Activated CD4-positive, alpha-beta T cell treated with anti-CD3 and anti-CD28 coated beads, Interleukin-2, Interleukin-4, amounts not matched to agents 100 ng/mL and 50 ng/mL, durations not matched to agents 16 hours and 8 hours (primary cell): ENCODE results near the gene FUOM.
"Not testable (repeated sequence)": the region's sequence is repeated elsewhere in the genome, so short reads cannot be mapped to it uniquely, and the experiment has no call there.

Source experiments
- DNase-seq: peaks from one replicate; pipeline ENCODE4 v3.0.0-alpha.2; 2020; ENCODE audit warnings: low spot score

FUOM gene

DNA sequence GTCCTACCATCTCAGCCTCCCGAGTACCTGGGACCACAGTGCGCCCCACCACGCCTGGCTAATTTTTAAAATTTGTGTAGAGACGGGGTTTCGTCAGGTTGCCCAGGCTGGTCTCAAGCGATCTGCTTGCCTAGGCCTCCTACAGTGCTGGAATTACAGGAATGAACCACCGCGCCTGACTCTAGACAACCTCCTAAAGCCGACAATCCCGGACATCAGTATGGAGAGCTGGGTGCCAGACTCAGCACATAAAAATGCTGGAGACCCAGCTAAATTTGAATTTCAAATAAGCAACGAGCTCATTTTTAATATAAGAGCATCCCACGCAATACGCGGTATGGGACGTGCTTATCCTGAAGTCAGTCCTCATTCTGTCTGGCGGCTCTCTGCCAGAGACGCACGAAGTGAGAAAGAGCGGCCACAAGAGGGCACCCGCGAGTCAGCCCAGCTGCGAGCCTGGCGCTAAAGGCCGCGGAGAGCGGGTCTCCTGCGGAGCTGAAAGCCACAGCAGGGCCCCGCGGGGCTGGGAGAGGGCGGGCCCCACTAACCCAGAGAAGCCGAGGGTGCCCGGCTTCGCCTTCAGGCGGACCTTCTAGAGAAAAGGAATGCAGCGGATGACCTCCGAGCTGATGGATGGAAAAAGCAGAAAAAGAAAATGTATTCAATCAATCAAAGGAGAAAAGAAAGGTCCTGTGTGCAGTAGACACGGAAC, 28.2 kb downstream of the FUOM start:
- DNase-seq: peak; percentile 86

DNA sequence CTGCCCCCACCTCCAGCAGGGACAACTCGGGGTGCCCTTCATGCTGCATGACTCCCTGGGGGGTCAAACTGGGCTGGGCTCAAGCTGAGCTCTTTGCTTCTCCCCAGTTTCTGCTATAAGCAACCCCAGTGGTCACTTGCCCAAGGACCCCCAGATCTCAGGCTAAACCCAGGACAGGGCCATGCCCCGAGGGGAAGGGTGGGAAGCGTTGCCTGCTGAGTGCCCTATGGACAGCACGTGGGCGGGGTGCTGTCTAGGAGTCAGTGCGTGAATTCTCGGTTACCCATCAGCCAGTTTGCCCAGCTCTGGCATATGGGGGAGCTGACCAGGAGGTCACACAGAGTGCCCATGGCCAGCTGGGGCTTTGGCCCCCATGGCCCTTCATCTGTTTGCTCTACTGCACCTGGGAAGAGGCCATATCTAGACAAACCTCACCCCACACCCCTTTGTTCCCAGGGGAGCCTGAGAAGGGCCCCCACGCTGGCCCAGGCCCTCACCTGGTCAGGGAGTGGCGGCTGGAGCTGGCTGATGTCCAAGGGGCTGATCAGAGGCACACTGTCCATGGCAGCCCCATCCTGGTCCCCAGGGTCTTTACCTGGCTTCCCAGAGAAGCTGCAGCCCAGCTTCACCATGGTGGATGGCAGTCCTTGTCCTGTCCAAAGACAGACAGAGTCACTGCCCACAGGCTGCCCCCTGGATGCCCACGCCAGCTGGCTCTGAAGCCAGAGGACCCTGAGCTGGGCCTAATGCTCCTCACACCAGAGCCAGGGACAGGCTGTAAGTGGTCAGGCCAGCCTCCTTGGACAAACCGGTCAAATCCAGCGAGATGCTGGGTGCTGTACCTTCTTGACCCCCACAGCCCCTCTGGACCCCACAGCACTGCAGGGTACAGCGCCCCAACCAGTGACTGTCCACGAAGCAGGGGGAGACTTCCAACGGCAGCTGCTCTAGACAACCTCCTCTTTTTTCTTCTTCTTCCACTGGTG, 29.2 kb downstream of the FUOM start:
- no peak for DNase-seq

DNA sequence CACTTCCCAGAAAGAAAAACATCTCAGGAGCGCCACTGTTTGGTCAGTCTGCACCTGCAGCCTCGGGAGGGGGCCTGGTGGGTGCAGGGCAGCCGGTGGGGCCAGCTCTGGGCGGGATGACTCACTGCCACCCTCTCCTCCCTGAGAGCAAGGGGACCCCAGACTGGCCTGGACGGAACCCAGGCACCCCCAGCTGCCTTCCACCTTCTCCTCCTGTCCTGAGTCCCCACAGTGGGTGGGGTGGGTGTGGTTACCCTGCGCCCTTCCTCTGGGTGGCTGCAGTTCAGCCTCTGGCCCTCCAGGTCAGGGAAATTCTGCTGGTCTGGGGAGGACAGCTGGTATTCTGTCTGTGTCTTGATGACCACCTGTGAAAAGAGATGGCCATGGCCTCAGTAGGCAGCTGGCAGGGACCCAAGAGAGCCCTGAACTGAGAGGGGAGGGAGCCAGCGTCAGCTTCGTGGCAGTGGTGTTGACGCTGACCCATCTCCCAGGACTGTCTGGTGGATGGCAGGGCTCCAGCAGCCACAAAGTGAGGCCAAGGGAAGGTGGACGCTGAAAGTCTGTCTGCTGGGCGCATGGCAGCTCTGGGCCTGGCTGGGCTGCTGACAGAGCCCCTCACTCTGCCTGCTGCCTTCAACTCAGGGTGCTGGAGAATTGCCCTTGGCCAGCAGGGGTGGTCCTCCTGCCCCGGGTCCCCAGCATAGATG, 30.0 kb downstream of the FUOM start:
- no peak for DNase-seq

DNA sequence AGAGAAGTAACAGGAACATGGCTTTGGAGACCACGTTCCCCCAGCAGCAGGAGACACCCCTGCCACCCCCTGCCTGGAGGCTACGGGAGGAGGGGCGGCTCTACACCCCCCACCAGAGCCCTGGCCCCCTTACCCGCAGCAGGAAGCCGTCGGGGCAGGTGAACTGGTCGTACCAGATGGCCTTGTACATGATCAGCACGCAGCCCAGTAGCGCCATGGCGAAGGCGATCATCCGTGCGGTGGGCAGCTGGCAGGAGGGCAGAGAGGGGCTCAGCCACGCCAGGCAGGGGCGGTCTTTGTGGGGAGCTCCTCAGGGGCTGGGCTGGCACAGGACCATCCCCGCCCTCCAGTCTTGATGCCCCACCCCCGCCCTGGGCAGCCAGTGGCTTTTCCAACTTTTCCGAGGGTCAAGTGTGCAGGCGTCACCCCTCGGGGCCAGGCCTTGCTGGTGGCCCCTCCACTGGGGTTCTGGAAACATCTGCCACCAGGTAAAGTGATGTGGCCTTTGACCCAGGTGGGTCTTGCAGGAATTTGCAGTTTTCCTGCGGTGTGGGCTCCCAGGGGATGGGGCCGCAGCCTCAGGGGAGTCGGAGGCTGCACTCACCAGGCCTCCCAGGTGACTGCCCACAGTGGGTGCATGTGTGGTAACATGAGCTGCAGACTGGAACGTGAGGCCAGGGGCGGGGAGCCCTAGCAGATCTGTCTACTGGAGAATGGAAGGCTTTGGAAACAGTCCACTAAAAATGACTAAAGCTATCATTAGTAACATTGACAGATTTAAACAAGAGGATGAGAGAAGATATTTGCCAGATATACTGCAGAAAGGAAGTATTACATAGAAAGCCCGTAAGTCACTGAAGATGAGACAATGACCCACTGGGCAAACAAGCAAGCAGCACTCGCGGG, 30.8 kb downstream of the FUOM start:
- DNase-seq: no peak

DNA sequence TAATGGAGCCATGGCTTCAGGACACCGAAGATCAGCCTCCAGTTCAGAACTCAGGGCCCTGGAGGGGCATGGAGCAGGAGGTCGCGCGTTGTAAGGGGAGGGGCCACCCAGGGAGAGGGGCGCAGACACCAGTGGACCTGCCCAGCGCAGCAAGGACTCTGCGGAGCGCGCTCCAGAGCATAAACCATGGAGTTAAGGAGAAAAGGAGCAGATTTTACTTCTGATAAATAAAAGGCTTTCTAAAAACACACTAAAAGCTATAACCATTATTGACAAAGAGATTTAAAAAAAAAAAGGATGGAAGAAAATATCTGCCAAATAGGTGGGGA, 31.6 kb downstream of the FUOM start:
- DNase-seq: no peak

DNA sequence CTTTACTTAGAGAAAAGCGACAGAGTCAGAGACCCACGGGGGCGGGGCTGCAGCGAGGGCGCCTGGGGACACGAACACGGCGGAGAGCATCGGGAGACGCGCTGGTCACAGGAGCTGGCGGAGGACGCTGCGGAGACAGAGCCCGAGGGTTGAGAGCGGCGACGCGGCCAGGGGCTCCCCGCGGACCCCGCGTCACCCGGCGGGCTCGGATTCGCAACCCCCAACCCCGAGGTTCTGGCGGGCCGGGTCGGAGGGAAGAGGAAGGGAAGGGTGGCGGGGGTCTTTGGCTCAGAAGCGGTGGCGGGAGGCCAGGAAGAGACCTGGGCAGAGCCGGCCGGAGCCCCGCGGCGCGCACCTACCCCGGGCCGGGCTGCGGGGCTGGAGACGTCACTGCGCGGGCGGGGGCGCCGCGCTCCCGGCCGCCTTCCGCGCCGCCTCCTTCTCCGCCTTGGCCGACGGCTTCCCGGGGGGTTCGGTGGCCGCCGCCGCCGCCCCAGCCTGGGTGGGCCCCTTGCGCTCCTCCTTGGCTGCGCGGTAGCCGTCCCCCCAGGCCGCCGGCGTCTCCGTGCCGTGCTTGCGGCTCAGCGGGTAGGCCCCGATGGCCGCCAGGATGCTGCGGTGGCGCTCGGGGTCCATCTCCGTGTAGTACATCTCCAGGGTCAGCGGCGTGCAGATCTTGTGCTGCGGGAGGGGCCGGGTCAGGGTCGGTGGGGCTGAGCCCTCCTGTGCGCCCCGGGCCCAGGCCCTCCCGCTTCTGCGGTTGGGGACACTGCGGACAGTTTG, 32.2 kb downstream of the FUOM start:
- DNase-seq: no peak

DNA sequence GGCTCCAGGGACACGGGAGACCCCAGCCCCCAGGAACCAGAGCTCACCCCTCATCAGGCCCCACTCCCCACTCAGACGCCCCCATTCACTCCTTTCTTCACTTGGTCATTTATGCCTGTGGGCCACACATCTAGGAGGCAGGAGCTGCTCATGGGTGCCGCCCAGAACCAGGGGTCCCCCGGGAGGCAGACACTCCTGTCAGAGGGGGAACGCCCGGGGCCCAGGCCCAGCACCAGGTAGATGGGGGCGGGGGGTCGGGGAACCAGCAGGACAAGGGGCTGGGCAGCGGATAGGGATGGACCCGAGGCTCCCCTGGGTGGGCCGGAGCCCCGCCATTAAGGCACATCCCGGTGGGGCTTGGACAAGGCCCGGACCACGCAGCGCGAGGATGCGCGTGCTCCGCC, 33.0 kb downstream of the FUOM start:
- no peak for DNase-seq

DNA sequence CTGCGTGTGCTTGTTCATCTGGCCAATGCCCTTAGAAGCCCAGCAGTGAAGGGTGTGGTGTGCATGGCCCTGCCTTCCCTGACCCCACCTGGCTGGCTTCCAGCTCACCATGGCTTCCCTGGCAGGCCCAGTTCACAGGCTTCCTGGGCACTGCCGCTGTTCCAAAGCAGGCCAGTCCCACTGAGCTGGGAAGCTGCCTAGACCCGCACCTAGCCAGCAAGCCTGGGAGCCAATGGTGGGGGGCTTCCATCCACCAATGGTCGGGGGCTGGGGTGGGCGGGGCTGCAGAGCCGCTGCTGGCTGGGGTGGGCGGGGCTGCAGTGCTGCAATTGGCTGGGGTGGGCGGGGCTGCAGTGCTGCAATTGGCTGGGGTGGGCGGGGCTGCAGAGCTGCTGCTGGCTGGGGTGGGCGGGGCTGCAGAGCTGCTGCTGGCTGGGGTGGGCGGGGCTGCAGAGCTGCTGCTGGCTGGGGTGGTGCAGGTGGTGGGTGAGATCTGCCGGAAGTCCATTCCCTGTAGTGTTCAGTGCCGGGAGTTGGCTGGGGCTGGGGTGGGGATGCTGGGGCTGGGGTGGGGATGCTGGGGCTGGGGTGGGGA, 33.5 kb downstream of the FUOM start:
- peak; percentile 34 for DNase-seq

DNA sequence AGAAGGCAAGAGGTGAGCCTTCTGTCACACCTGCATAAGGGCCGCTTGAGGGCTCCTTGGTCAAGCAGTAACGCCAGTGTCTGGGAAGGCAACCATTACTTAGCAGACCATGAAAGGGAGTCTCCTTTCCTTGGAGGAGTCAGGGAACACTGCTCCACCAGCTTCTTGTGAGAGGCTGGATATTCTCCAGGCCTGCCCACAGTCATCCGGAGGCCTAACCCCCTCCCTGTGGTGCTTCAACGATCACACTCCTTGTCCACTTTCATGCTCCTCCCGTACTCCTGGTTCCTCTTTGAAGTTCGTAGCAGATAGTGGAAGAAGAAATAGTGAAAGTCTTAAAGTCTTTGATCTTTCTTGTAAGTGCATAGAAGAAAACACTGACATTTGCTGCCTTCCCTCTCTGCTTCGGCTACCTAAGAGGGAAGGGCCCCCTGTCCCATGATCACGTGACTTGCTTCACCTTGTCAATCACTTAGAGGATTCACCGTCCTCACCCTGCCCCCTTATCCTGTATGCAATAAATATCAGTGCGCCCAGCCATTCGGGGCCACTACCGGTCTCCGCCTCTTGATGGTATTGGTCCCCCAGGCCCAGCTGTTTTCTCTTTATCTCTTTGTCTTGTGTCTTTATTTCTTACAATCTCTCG, 35.6 kb downstream of the FUOM start:
- DNase-seq: not testable (repeated sequence)

DNA sequence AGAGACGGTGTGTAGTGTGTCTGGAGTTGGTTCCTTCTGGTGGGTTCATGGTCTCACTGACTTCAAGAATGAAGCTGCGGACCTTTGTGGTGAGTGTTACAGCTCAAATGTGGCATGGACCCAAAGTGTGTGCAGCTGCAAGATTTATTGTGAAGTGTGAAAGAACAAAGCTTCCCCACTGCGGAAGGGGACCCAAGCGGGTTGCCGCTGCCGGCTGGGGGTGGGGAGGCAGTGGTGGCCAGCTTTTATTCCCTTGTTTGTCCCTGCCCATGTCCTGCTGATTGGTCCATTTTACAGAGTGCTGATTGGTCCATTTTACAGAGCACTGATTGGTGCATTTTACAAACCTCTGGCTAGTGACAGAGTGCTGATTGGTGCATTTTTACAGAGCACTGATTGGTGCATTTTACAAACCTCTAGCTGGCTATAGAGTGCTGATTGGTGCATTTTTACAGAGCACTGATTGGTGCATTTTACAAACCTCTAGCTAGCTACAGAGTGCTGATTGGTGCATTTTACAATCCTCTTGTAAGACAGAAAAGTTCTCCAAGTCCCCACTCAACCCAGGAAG, 36.9 kb downstream of the FUOM start:
- DNase-seq: not testable (repeated sequence)

DNA sequence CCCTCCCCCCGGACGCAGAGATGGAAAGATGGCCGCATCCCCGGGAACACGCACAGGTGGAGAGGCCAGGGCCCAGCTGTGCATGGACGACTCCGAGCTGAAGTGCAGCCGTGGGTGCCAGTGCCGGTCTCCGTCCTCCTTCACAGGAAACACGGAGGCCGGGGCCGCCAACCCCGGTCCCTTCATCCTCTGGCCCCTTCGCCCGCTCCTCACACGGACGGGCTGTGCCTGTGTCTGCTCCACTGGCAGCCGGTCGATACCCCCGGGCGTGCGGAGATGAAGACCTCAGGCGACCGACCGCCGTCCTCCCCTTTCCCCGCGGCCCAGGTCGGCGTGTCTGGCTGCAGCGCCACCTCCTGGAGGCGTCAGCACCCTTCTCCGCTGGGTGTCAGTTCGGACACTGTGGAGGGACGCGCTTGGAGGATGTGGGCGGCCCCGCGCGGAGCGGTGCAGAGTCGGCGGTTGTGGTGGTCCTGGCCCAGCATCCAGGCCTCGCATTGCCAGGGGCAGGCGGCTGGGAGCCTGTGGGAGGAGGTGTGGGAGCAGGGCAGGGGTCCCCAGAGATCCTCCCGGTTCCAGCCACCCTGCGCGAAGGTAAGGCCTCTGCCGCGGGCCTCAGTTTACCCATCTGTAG, 39.2 kb downstream of the FUOM start:
- peak; percentile 68 for DNase-seq

DNA sequence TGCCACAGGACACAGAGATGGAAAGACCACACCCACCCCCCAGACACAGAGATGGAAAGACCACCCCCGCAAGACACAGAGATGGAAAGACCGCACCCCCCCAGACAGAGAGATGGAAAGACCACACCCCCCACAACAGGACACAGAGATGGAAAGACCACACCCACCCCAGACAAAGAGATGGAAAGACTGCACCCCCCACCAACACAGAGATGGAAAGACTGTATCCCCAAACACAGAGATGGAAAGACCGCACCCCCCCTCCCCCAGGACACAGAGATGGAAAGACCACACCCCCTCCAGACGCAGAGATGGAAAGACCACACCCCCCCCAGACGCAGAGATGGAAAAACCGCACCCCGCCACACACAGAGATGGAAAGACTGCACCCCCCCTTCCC, 41.1 kb downstream of the FUOM start:
- no peak for DNase-seq

DNA sequence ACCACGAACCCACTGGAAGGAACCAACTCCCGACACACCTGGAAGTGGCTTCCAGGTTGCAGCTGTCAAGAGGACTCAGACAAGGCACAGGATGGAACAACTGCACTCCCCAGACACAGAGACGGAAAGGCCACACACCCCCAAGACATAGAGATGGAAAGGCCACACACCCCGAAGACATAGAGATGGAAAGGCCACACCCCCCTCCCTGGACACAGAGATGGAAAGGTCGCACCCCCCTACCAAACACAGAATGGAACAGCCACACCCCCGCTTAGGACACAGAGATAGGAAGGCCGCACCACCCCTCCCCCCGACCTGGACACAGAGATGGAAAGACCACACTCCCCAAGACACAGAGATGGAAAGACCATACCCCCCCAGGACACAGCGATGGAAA, 41.6 kb downstream of the FUOM start:
- DNase-seq: no peak

DNA sequence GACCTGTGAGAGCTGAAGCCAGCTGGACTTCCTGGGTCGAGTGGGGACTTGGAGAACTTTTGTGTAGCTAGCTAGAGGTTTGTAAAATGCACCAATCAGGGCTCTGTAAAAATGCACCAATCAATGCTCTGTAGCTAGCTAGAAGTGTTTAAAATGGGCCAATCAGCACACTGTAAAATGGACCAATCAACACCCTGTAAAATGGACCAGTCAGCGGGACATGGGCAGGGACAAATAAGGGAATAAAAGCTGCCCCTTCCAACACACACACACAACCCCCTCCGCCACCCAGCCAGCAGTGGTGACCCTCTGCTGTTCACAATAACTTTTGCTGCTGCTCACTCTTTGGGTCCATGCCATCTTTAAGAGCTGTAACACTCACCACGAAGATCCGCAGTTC, 42.0 kb downstream of the FUOM start:
- DNase-seq: no peak

DNA sequence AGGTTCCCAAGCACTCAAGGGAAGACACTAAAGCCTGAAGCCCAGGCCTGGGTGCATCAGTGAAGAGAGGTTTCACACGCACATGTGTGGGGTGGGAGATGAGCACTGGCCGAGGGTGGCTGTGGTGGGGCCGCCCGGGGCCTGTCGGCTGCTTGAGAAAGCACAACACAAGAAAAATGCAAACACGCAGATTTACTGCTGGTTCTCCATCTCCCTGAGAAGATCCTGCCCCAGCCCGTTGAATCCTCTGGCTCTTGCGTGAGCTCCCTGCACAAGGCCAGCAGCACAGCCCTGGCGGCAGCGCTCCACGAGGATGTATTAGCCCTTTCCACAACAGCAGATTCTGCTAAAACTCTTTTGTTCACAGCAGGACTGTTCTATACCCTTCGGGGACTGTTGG, 42.9 kb downstream of the FUOM start:
- no peak for DNase-seq

DNA sequence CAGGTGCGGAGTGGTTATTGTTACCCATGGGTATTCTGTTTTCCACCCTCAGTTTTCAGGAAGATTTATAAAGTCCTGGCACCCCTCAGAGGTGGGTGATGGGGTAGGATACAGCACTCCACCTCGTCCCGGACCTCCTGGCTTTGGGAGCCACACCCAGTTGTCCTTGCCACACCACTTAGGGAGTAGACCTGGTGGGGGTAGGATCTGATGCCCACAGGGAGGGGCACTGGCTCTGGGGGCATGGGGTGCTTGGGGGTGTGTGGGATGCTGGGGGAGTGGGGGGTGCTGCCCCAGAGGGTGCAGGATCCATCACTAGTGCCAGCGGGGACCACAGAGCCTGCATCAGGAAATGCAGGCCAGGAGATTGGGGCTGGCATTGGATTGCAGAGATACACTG, 44.6 kb downstream of the FUOM start:
- no peak for DNase-seq

DNA sequence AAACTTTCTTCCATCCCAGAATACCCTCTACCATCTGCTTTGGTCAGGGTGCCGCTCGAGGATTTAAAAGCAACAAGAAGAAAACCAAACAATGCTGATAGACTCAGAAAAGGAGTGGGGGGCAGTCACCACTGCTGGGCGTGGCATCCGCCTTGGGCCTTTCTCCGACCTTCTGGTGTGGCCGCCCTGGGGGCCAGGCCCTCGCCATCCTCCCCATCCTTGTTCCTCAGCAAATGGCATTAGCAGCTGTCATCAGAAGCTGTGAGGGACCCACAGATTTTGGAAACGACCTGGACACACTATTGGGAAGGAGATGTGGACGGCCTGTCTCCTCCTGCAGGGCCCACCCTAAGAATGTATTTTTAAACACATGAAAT, 45.1 kb downstream of the FUOM start:
- no peak for DNase-seq

DNA sequence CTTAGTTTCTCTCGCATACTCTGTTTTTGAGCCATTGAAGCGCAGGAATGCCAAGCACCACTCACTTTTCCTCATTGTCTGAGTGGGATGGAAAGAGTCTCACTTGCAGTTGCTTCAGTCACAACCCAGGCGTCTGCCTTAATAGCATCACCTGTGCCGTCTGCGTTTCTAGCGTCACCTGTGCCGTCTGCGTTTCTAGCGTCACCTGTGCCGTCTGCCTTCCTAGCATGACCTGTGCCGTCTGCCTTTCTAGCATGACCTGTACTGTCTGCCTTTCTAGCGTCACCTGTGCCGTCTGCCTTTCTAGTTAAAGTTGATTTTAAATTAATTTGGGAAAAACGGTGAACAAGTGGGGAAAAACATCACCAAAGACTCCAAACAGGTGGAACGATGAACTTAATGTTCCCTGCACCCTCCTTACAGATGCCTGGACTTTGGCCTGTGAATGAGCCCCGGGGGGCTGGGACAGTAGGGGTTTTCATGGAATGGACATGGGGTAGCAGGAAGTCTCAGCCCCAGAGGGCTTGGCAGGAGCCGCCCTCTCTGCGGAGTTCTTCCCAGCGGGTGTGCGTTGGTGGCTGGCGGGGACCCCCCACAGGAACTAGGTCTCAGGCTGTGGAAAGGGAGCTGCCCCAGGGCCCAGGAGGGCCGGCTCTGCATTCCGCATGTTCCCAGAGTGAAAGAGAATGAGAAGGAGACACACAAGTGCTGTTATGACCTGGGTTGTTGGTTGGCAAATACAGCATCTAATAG, 45.6 kb downstream of the FUOM start:
- DNase-seq: no peak

DNA sequence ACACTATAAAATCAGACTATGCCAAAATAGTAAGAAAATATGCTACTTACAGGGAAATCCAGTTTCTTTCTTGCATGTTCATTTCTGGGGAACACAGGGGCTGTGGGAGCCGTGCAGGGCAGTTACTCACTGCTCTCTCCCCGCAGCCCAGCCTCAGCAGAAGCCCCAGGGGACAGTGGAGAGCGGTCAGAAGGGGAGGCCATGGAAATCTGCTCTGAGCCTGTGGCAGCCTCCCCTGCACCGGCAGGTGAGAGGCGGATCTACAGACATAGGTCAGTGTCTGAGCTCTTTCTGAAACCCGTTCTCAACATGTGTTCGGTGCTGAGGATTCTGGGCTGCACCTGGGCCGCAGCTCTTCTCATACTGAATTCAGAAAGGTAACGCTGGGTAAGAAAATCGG, 46.2 kb downstream of the FUOM start:
- no peak for DNase-seq
